HG02970 (cell line): ENCODE data around the gene TMEM238L.
"Not testable (repeated sequence)": the region's sequence is repeated elsewhere in the genome, so short reads cannot be mapped to it uniquely, and the experiment has no call there.

ENCODE experiments used
- ATAC-seq: cut with Tn5 transposase; IDR thresholded peaks from one replicate; pipeline ENCODE4 v1.9.1; 2021; ENCODE audit warnings: mild to moderate bottlenecking, moderate library complexity, moderate number of reproducible peaks; ENCODE audit not compliant: unreplicated experiment, low FRiP score

The TMEM238L gene

GRCh38 chr17:10803830-10804475 is at the start of gene TMEM238L:
TMEM238L (minus strand) TSS chr17:10804099; CDS start chr17:10803963, 136 bp downstream.
- no peak for ATAC-seq

- not testable (repeated sequence) for ATAC-seq
Measured at GRCh38 chr17:10846636-10847035, 42.7 kb upstream of the TMEM238L start.

GRCh38 chr17:10845388-10845751 is 41.5 kb upstream of the TMEM238L start:
- no peak for ATAC-seq

GRCh38 chr17:10844621-10845387 is 40.9 kb upstream of the TMEM238L start:
- peak; percentile 92 for ATAC-seq

GRCh38 chr17:10843811-10844210 is 39.9 kb upstream of the TMEM238L start:
- ATAC-seq = no peak

- ATAC-seq = no peak
Measured at GRCh38 chr17:10842658-10843057, 38.8 kb upstream of the TMEM238L start.

- no peak for ATAC-seq
Measured at GRCh38 chr17:10838682-10839081, 34.8 kb upstream of the TMEM238L start.

- no peak for ATAC-seq
Measured at GRCh38 chr17:10837921-10838320, 34.0 kb upstream of the TMEM238L start, which contains the start of gene PIRT. PIRT (minus strand) TSS chr17:10838087; CDS start chr17:10825645, 12,442 bp downstream.

- no peak for ATAC-seq
Measured at GRCh38 chr17:10836966-10837590, 33.2 kb upstream of the TMEM238L start.

- no peak for ATAC-seq
Measured at GRCh38 chr17:10836145-10836544, 32.2 kb upstream of the TMEM238L start.

- no peak for ATAC-seq
Measured at GRCh38 chr17:10831696-10832095, 27.8 kb upstream of the TMEM238L start.

GRCh38 chr17:10827898-10828552 is 24.1 kb upstream of the TMEM238L start:
- no peak for ATAC-seq

GRCh38 chr17:10824874-10825273 is 21.0 kb upstream of the TMEM238L start:
- no peak for ATAC-seq

GRCh38 chr17:10821770-10822169 is 17.9 kb upstream of the TMEM238L start:
- ATAC-seq = no peak

GRCh38 chr17:10821054-10821453 is 17.2 kb upstream of the TMEM238L start:
- no peak for ATAC-seq

- no peak for ATAC-seq
Measured at GRCh38 chr17:10815319-10815718, 11.4 kb upstream of the TMEM238L start.

GRCh38 chr17:10814075-10814474 is 10.2 kb upstream of the TMEM238L start:
- no peak for ATAC-seq

- no peak for ATAC-seq
Measured at GRCh38 chr17:10812674-10813073, 8.8 kb upstream of the TMEM238L start.

GRCh38 chr17:10809605-10810004 is 5.7 kb upstream of the TMEM238L start:
- ATAC-seq = no peak

GRCh38 chr17:10807704-10808128 is 3.8 kb upstream of the TMEM238L start:
- ATAC-seq = no peak
